Measurements from ENCODE around the gene GDPD3. TPM values are rescaled to one million over a fixed set of nuclear protein-coding genes. Genes with fewer than 3 reads are reported as not detected.

Gene GDPD3
- total RNA-seq, 2 experiments from 2014 or later, result 5.2 to 6.4 TPM

DNA sequence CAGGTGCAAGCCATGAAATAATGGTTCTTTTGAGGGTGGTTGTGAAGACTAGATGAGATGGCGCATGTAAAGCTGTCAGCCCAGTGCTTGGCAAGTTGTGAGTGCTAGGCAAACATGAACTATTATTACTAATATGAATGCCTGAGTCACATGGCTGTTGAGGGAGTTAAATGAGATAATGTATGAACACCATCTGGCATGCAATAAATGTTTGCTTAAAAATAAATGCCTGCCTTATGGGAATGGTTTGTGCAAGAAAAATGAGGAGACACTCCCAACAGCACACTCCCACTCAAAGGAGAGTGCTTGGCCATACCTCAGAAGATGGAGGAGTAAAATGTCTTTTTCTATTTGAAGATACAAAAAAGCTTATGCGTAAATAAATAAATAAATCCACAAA lies 6.1 kb upstream of the GDPD3 start:
- Histone ChIP-seq H3K36me3 (ENCODE audit: insufficient read depth, low read length) (peaks cover 34% of the 10 kb centered on the region), H3K9me3 (ENCODE audit: control insufficient read depth in 1 of 2, insufficient read depth in 1 of 2, low read length in 2 of 2) (no peaks in the 10 kb centered on the region), H3K4me1 (ENCODE audit: insufficient read depth, low read length) (peaks cover 50% of the 10 kb centered on the region), H3K27ac (ENCODE audit: low read depth in 1 of 2, low read length in 2 of 2) (no peak overlapping the region), H3K27me3 (ENCODE audit: control insufficient read depth in 1 of 2, insufficient read depth in 2 of 2, low read length in 2 of 2) (no peaks in the 10 kb centered on the region), H3K4me3 (ENCODE audit: low read length) (no peak overlapping the region)
- Mint-ChIP-seq H3K27ac (no peak overlapping the region), H3K9me3 (no peaks in the 10 kb centered on the region), H3K4me3 (peak overlapping the region; percentile 42), H3K36me3 (ENCODE audit: low read depth) (peaks cover 50% of the 10 kb centered on the region), H3K4me1 (ENCODE audit: low read depth) (peaks cover 28% of the 10 kb centered on the region), H3K27me3 (no peaks in the 10 kb centered on the region)
- CTCF ChIA-PET, result interaction anchor here (0.5 kb wide), 1 partner anchor 474 kb away, joined by 3 read pairs; no protein-coding TSS in a partner anchor
- no peak for ATAC-seq (ENCODE audit: poor library complexity)
- DNase-seq, result no peak
- TF ChIP-seq, protein P1, sequence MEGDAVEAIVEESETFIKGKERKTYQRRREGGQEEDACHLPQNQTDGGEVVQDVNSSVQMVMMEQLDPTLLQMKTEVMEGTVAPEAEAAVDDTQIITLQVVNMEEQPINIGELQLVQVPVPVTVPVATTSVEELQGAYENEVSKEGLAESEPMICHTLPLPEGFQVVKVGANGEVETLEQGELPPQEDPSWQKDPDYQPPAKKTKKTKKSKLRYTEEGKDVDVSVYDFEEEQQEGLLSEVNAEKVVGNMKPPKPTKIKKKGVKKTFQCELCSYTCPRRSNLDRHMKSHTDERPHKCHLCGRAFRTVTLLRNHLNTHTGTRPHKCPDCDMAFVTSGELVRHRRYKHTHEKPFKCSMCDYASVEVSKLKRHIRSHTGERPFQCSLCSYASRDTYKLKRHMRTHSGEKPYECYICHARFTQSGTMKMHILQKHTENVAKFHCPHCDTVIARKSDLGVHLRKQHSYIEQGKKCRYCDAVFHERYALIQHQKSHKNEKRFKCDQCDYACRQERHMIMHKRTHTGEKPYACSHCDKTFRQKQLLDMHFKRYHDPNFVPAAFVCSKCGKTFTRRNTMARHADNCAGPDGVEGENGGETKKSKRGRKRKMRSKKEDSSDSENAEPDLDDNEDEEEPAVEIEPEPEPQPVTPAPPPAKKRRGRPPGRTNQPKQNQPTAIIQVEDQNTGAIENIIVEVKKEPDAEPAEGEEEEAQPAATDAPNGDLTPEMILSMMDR (IDR thresholded peaks at IDR 0.05), result no peak
- intact Hi-C loops (cut with DNase I, micrococcal nuclease), result loop anchor here in 1 of 2 experiments (10.0 kb wide), 1 partner anchor 55 kb away; the partner anchor contains the start of gene ALDOA
- POLR2A ChIA-PET, result interaction anchor here (1.2 to 2.5 kb wide), 2 partner anchors 28 to 64 kb away, joined by 4 to 11 read pairs; partner anchors contain the start of genes CORO1A and TBX6

DNA sequence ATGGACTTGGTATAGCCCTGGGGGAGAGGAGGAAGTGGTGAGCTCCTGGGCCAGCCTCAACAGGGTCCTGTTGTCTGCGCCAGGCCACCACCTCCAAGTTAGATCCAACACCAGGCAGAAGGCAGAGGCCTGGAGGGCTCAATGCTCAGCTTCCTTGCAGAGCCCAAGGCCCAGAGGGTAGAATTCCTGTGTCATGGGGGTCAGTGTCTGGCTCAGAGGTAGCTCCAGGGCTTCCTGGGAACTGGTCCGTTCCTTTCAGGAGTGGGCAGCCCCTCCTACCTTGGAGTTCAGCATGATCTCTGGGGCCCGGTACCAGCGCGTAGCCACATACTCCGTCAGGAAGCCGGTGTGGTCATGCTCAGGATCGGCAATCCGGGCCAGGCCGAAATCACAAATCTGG lies 4.4 kb upstream of the GDPD3 start:
- no peaks in the 10 kb centered on the region for H3K27me3 ChIP-seq (ENCODE audit: control insufficient read depth in 1 of 2, insufficient read depth in 2 of 2, low read length in 2 of 2)
- H3K4me1 ChIP-seq (ENCODE audit: insufficient read depth, low read length), result peaks cover 61% of the 10 kb centered on the region
- POLR2A ChIA-PET, result interaction anchor here (1.6 kb wide), 1 partner anchor 22 kb away, joined by 3 read pairs; the partner anchor contains the start of gene YPEL3
- intact Hi-C loops (cut with DNase I, micrococcal nuclease), result loop anchor here in 1 of 2 experiments (10.0 kb wide), 1 partner anchor 53 kb away; the partner anchor contains the start of gene ALDOA
- no peaks in the 10 kb centered on the region for H3K27me3 Mint-ChIP-seq
- no peak overlapping the region for H3K27ac Mint-ChIP-seq
- H3K4me3 ChIP-seq (ENCODE audit: low read length), result no peak overlapping the region
- no peaks in the 10 kb centered on the region for H3K9me3 ChIP-seq (ENCODE audit: control insufficient read depth in 1 of 2, insufficient read depth in 1 of 2, low read length in 2 of 2)
- TF ChIP-seq, protein P1 (IDR thresholded peaks at IDR 0.05), result no peak
- H3K36me3 Mint-ChIP-seq (ENCODE audit: low read depth), result peaks cover 60% of the 10 kb centered on the region
- H3K4me3 Mint-ChIP-seq, result no peak overlapping the region
- no peak for ATAC-seq (ENCODE audit: poor library complexity)
- CTCF ChIA-PET, result no interaction called here
- H3K4me1 Mint-ChIP-seq (ENCODE audit: low read depth), result peaks cover 28% of the 10 kb centered on the region
- no peak for DNase-seq
- peaks cover 35% of the 10 kb centered on the region for H3K36me3 ChIP-seq (ENCODE audit: insufficient read depth, low read length)
- H3K9me3 Mint-ChIP-seq, result no peaks in the 10 kb centered on the region
- no peak overlapping the region for H3K27ac ChIP-seq (ENCODE audit: low read depth in 1 of 2, low read length in 2 of 2)

DNA sequence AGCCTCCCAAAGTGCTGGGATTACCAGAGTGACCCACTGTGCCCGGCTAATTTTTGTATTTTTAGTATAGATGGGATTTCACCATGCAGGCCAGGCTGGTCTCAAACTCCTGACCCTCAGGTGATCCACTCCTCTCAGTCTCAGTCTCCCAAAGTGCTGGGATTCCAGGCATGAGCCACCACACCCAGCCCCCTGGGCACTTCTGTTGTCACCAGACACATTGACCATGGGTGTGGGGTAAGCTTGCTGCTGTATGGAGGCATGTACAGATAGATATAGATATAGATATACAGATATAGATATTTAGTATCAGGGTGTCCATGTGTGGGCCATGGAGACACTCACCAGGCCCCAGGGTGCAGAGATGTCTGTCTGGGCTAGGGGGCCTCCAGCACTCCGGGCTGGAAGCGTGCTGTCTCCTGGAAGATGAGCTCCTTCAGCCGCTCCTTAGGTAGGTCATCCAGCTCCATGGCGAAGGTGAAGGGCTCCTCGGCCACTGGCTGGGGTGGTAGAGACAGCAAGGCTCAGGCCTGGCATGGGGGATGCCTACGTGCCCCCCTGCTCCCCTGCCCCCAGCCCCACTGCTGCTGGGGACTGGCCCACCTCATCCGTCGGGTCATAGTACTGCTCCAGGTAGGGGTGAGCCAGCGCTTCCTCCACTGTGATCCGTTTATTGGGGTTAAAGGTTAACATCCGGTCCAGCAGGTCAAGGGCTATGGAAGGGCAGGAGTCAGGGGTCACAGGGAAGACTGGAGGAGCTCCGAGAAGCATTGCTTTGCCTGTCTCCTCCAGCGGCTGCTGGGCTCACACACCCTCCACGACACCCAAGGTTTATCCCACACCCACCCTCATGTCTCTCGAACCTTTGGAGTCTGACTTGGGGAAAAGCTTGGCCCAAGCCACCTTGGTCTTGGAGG lies 3.2 kb upstream of the GDPD3 start:
- peaks cover 40% of the 10 kb centered on the region for H3K36me3 ChIP-seq (ENCODE audit: insufficient read depth, low read length)
- H3K27ac ChIP-seq (ENCODE audit: low read depth in 1 of 2, low read length in 2 of 2), result no peak overlapping the region
- no peaks in the 10 kb centered on the region for H3K9me3 ChIP-seq (ENCODE audit: control insufficient read depth in 1 of 2, insufficient read depth in 1 of 2, low read length in 2 of 2)
- intact Hi-C loops (cut with DNase I, micrococcal nuclease), result loop anchor here in 1 of 2 experiments (10.0 kb wide), 1 partner anchor 52 kb away; the partner anchor contains the start of gene ALDOA
- Mint-ChIP-seq H3K27ac (no peak overlapping the region), H3K9me3 (no peaks in the 10 kb centered on the region), H3K4me3 (no peak overlapping the region), H3K4me1 (ENCODE audit: low read depth) (peaks cover 24% of the 10 kb centered on the region), H3K36me3 (ENCODE audit: low read depth) (peaks cover 65% of the 10 kb centered on the region), H3K27me3 (no peaks in the 10 kb centered on the region)
- TF ChIP-seq, protein P1 (IDR thresholded peaks at IDR 0.05), result no peak
- ChIA-PET CTCF (no interaction called here), POLR2A (interaction anchor here (0.6 kb wide), 1 partner anchor 67 kb away, joined by 3 read pairs; the partner anchor contains the start of gene CORO1A)
- H3K27me3 ChIP-seq (ENCODE audit: control insufficient read depth in 1 of 2, insufficient read depth in 2 of 2, low read length in 2 of 2), result no peaks in the 10 kb centered on the region
- H3K4me1 ChIP-seq (ENCODE audit: insufficient read depth, low read length), result peaks cover 55% of the 10 kb centered on the region
- no peak overlapping the region for H3K4me3 ChIP-seq (ENCODE audit: low read length)
- no peak for DNase-seq
- ATAC-seq (ENCODE audit: poor library complexity), result no peak

Data from CD4-positive, alpha-beta T cell (primary cell).